Neuronal stem cell (in vitro differentiated cells): Measurements from ENCODE around the gene KLF7.

Experiments used
- DNase-seq: peaks from one replicate; pipeline ENCODE4 v3.0.0-alpha.2; 2013; ENCODE audit warnings: low spot score
- H2AFZ ChIP-seq: one replicate; pipeline ENCODE4 v1.6.1; 2013; ENCODE audit warnings: mild to moderate bottlenecking, low read length, inconsistent platforms
- H2AK5ac ChIP-seq: 2 replicates; pipeline ENCODE4 v1.6.1; 2013; ENCODE audit warnings: low read depth, mild to moderate bottlenecking, inconsistent platforms, low read length, moderate library complexity, mixed read lengths
- H2BK120ac ChIP-seq: 2 replicates; pipeline ENCODE4 v1.6.1; 2013; ENCODE audit warnings: low read depth, mild to moderate bottlenecking, inconsistent platforms, low read length, moderate library complexity, mixed read lengths
- H2BK12ac ChIP-seq: one replicate; pipeline ENCODE4 v1.6.1; 2013; ENCODE audit warnings: low read length, inconsistent platforms
- H2BK15ac ChIP-seq: 2 replicates; pipeline ENCODE4 v1.6.1; 2013; ENCODE audit warnings: mild to moderate bottlenecking, low read length, inconsistent platforms, mixed read lengths
- H2BK5ac ChIP-seq: one replicate; pipeline ENCODE4 v1.6.1; 2013; ENCODE audit warnings: inconsistent platforms, mild to moderate bottlenecking, low read length, moderate library complexity
- H3K14ac ChIP-seq: one replicate; pipeline ENCODE4 v1.6.1; 2013; ENCODE audit warnings: low read length, inconsistent platforms
- H3K18ac ChIP-seq: 2 replicates; pipeline ENCODE4 v1.6.1; 2013; ENCODE audit warnings: low read length, inconsistent platforms
- H3K23ac ChIP-seq: 2 replicates; pipeline ENCODE4 v1.6.1; 2013; ENCODE audit warnings: low read depth, mild to moderate bottlenecking, mixed read lengths, low read length, inconsistent platforms; ENCODE audit not compliant: poor library complexity
- H3K27ac ChIP-seq: replicated peaks from 3 replicates; pipeline ENCODE4 v1.5.1; 2013; ENCODE audit warnings: low read length, inconsistent platforms
- H3K27me3 ChIP-seq, 3 experiments: 2 replicates each; pipeline ENCODE4 v1.6.1; 2013; ENCODE audit warnings: low read length in 3 of 3, mild to moderate bottlenecking in 2 of 3, inconsistent platforms in 1 of 3, low read depth in 1 of 3, mixed read lengths in 1 of 3, moderate library complexity in 1 of 3; ENCODE audit not compliant: control insufficient read depth in 3 of 3, insufficient read depth in 3 of 3
- H3K36me3 ChIP-seq, 2 donors: replicated peaks in 1 of 2; 2 replicates each; pipeline ENCODE4 v1.6.1; 2013; ENCODE audit warnings: low read length in 2 of 2; ENCODE audit not compliant: control insufficient read depth in 2 of 2, insufficient read depth in 2 of 2
- H3K4ac ChIP-seq: 2 replicates; pipeline ENCODE4 v1.6.1; 2013; ENCODE audit warnings: inconsistent platforms, mild to moderate bottlenecking, low read length, moderate library complexity
- H3K4me1 ChIP-seq, 2 donors: 1 replicate in 1 of 2; 2 replicates in 1 of 2; pipeline ENCODE4 v1.6.1; 2013; ENCODE audit warnings: low read length in 2 of 2, low read depth in 1 of 2; ENCODE audit not compliant: control insufficient read depth in 2 of 2, insufficient read depth in 1 of 2
- H3K4me2 ChIP-seq: one replicate; pipeline ENCODE4 v1.6.1; 2013; ENCODE audit warnings: mild to moderate bottlenecking, low read length, inconsistent platforms; ENCODE audit not compliant: insufficient read depth, poor library complexity, severe bottlenecking
- H3K4me3 ChIP-seq, 2 donors: 2 replicates each; pipeline ENCODE4 v1.5.1; 2013; ENCODE audit warnings: low read length in 2 of 2, mild to moderate bottlenecking in 2 of 2, inconsistent platforms in 1 of 2, moderate library complexity in 1 of 2
- H3K79me1 ChIP-seq: one replicate; pipeline ENCODE4 v1.6.1; 2013; ENCODE audit warnings: low read depth, mild to moderate bottlenecking, inconsistent platforms, low read length, moderate library complexity
- H3K9ac ChIP-seq: one replicate; pipeline ENCODE4 v1.6.1; 2013; ENCODE audit warnings: mild to moderate bottlenecking, low read depth, low read length, inconsistent platforms; ENCODE audit not compliant: poor library complexity
- H3K9me3 ChIP-seq, 2 donors: replicated peaks in 1 of 2; 2 replicates each; pipeline versions ENCODE3 to v1.6.1; 2013; ENCODE audit warnings: low read length in 2 of 2, mild to moderate bottlenecking in 2 of 2, inconsistent platforms in 1 of 2, low read depth in 1 of 2, mixed read lengths in 1 of 2, moderate library complexity in 1 of 2; ENCODE audit not compliant: control insufficient read depth in 2 of 2, insufficient read depth in 1 of 2
- H4K8ac ChIP-seq: one replicate; pipeline ENCODE4 v1.6.1; 2013; ENCODE audit warnings: low read depth, mild to moderate bottlenecking, inconsistent platforms, low read length, moderate library complexity
- H4K91ac ChIP-seq: one replicate; pipeline ENCODE4 v1.6.1; 2013; ENCODE audit warnings: low read length, low read depth, mild to moderate bottlenecking, inconsistent platforms; ENCODE audit not compliant: poor library complexity
- WGBS, 2 donors: extraction: QIAGEN DNeasy Blood & Tissue Kit; methylation state at CpG; one replicate each; pipeline ENCODE4 v1.1.7; 2013; ENCODE audit warnings: missing lambda C conversion rate in 2 of 2, mixed read lengths in 1 of 2; ENCODE audit not compliant: insufficient read length in 2 of 2, insufficient replicate concordance in 1 of 2; ENCODE audit errors: extremely low coverage in 2 of 2; 5-methylcytosine and 5-hydroxymethylcytosine counted together

The KLF7 gene

DNA sequence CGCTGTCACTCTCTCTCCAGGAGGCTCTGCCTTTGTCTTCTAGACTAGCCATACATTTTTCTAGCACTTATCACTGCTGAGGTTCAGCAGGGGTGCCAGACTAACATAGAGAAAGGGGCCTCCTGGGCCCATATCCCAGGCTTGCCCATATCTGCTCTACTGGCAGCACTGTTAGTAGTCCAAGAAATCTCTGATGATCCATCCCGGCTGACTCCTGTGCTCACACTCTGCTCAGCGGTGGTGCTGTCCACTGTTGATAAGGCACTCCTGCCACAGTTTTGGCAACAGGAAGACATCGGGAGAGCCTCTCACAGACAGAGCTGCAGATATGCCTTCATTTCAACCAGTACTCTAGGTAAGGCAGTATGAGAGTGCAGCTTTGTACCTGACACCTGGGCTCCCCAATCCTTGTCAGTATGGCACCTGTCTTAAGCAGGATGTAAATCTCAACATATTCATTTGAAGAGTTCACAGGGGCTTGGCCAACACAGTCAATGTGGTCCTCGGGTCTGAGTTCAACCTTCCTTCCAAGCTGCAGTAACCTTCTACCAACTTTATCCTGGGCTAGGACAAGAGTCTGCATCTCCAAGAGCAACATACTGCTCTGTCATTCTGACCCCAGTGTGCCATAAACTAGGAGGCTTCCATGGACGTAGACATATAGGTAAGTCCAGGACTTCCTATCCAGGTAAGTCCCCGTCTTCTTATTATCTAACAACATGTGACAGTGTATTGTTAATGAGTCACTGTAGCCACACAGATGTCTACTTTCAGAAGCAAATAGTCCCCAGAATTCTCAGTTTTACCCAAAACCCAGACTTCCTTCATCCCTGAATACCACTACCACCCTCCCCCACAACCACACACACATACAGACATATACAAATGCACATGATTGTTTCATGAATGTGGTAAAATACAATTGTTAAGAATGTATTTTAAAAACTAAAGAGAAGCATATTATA, 16.2 kb downstream of the KLF7 start:
- Histone ChIP-seq H3K4me3 (no peak overlapping the region), H3K9ac (no peak overlapping the region), H4K91ac (no peak overlapping the region), H3K27me3 (no peaks in the 10 kb centered on the region), H3K27ac (no peak overlapping the region), H3K79me1 (peaks cover 2% of the 10 kb centered on the region), H3K23ac (no peak overlapping the region), H3K18ac (no peak overlapping the region), H2BK15ac (no peak overlapping the region), H3K4ac (no peak overlapping the region), H4K8ac (no peak overlapping the region), H3K4me1 (peaks cover 22 to 47% of the 10 kb centered on the region in 2 donors), H3K14ac (no peak overlapping the region), H2BK12ac (no peak overlapping the region), H3K9me3 (no peaks in the 10 kb centered on the region), H3K36me3 (peaks cover 0 to 43% of the 10 kb centered on the region in 2 donors), H2AK5ac (no peak overlapping the region), H2BK120ac (no peak overlapping the region), H3K4me2 (no peak overlapping the region), H2BK5ac (no peak overlapping the region), H2AFZ (no peak overlapping the region)
- WGBS, 2 donors = no CpG with 5 or more reads among the region's 7 CpGs
- no peak for DNase-seq

DNA sequence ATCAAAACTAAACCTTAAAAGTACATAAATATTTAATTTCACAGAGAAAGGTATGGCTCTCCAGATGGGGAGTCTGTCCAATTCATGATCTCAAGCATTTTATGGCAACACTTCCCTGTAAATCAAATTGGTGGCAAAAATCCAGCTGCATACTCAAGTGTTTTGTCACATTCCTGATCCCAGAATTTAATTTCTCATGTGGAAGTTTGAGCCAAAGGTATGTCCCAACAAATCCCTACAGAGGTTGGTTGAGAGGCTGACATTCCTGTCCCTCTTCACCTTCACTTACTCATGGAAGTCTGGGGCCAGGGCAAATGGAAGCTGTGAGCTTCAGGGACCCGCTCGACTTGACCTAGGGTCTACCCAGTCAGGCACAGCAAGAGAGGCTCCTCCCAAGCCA, 17.7 kb downstream of the KLF7 start:
- H3K4me3 ChIP-seq = no peak overlapping the region
- H3K4me2 ChIP-seq = no peak overlapping the region
- H3K27me3 ChIP-seq = no peaks in the 10 kb centered on the region
- H3K9me3 ChIP-seq = no peaks in the 10 kb centered on the region
- peaks cover 2% of the 10 kb centered on the region for H3K79me1 ChIP-seq
- H2AFZ ChIP-seq = no peak overlapping the region
- no peak overlapping the region for H2BK5ac ChIP-seq
- no peak overlapping the region for H2BK120ac ChIP-seq
- H3K23ac ChIP-seq = no peak overlapping the region
- H3K4me1 ChIP-seq = peaks cover 28 to 46% of the 10 kb centered on the region in 2 donors
- no peak overlapping the region for H3K4ac ChIP-seq
- H3K27ac ChIP-seq = no peak overlapping the region
- no peak for DNase-seq
- no peak overlapping the region for H3K14ac ChIP-seq
- no peak overlapping the region for H4K91ac ChIP-seq
- H4K8ac ChIP-seq = no peak overlapping the region
- no peak overlapping the region for H2BK15ac ChIP-seq
- no peak overlapping the region for H2AK5ac ChIP-seq
- H3K9ac ChIP-seq = no peak overlapping the region
- no peak overlapping the region for H3K18ac ChIP-seq
- peaks cover 0 to 43% of the 10 kb centered on the region in 2 donors for H3K36me3 ChIP-seq
- H2BK12ac ChIP-seq = no peak overlapping the region
- no CpG with 5 or more reads among the region's 2 CpGs for WGBS, 2 donors

DNA sequence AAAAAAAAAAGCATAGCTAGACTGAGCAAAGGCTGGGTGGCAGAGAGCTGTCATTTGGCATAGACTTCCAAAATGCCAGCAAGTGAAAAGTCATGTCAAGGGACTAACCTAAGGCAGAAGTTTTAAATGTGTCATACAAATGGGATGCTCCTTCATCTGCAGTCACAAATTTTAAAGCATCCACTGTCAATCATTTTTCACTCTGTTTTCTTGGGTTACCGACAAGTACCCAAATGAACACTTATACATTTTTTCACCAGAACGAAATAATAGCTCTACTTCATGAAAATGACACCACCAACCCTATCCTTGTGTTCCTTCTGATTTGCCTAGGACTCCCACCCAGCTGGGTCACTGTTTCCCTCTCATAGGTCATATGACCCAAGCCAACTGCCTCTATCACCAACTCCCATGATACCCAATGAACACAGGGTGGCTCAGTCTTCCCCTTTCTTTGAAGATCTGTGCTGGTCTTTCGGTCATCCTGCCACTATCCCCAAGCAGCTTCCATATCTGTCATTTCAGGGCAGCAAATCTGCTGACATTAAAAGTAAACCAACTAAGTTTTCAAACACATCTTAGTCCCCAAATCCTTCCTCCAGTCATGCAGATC, 21.5 kb downstream of the KLF7 start:
- no peak overlapping the region for H3K9ac ChIP-seq
- WGBS, 2 donors = no CpG with 5 or more reads among the region's 3 CpGs
- no peak for DNase-seq

More for the DNA sequence above, 21.5 kb downstream of the KLF7 start:
- peaks cover 0 to 51% of the 10 kb centered on the region in 2 donors for H3K36me3 ChIP-seq
- no peaks in the 10 kb centered on the region for H3K27me3 ChIP-seq
- H2AFZ ChIP-seq = no peak overlapping the region
- no peaks in the 10 kb centered on the region for H3K79me1 ChIP-seq
- no peak overlapping the region for H4K91ac ChIP-seq
- no peak overlapping the region for H3K23ac ChIP-seq
- no peak overlapping the region for H3K18ac ChIP-seq
- no peak overlapping the region for H3K4ac ChIP-seq
- no peak overlapping the region for H3K4me2 ChIP-seq
- H3K4me1 ChIP-seq = peaks cover 16 to 25% of the 10 kb centered on the region in 2 donors
- H3K4me3 ChIP-seq = no peak overlapping the region
- no peak overlapping the region for H2BK5ac ChIP-seq
- no peak overlapping the region for H2BK120ac ChIP-seq
- peak overlapping the region; percentile 69 for H3K27ac ChIP-seq
- no peaks in the 10 kb centered on the region for H3K9me3 ChIP-seq
- H2BK15ac ChIP-seq = no peak overlapping the region
- H3K14ac ChIP-seq = no peak overlapping the region
- no peak overlapping the region for H2BK12ac ChIP-seq
- no peak overlapping the region for H4K8ac ChIP-seq
- H2AK5ac ChIP-seq = no peak overlapping the region
